KMS-11 (cell line): ENCODE data around the gene ZSWIM9.

Source experiments
- H2AFZ ChIP-seq: fragments of 200-600 bp; sonication (generic); 2 replicates; pipeline ENCODE4 v1.6.1; 2016; ENCODE audit warnings: antibody characterized with exemption, mixed run types, low read depth
- H3K27ac ChIP-seq: fragments of 200-600 bp; sonication (generic); 2 replicates; pipeline ENCODE4 v1.6.1; 2016; ENCODE audit warnings: mild to moderate bottlenecking, mixed run types
- H3K27me3 ChIP-seq: fragments of 200-600 bp; sonication (generic); 2 replicates; pipeline ENCODE4 v1.6.1; 2017; ENCODE audit warnings: mild to moderate bottlenecking, low read depth, mixed run types, moderate library complexity; ENCODE audit not compliant: insufficient read depth
- H3K36me3 ChIP-seq: fragments of 200-600 bp; sonication (generic); 2 replicates; pipeline ENCODE4 v1.6.1; 2017; ENCODE audit warnings: mild to moderate bottlenecking, mixed run types; ENCODE audit not compliant: insufficient read depth
- H3K4me1 ChIP-seq: fragments of 200-600 bp; sonication (generic); 2 replicates; pipeline ENCODE4 v1.6.1; 2016; ENCODE audit warnings: mild to moderate bottlenecking, low read depth, mixed run types; ENCODE audit not compliant: poor library complexity, severe bottlenecking
- H3K4me2 ChIP-seq: fragments of 200-600 bp; sonication (generic); 2 replicates; pipeline ENCODE4 v1.7.0; 2016; ENCODE audit warnings: mild to moderate bottlenecking, mixed run types
- H3K4me3 ChIP-seq: fragments of 200-600 bp; sonication (generic); IDR thresholded peaks from 2 replicates; pipeline ENCODE4 v1.6.1; 2017; ENCODE audit warnings: low read depth, low read length, mixed read lengths; ENCODE audit not compliant: insufficient read depth
- H3K79me2 ChIP-seq: fragments of 200-600 bp; sonication (generic); 2 replicates; pipeline ENCODE4 v1.6.1; 2016; ENCODE audit warnings: low read depth, mixed run types; ENCODE audit not compliant: insufficient read depth
- H3K9ac ChIP-seq: fragments of 200-600 bp; sonication (generic); 2 replicates; pipeline ENCODE4 v1.6.1; 2016; ENCODE audit warnings: mild to moderate bottlenecking, mixed run types
- H4K20me1 ChIP-seq: fragments of 200-600 bp; sonication (generic); 2 replicates; pipeline ENCODE4 v1.6.1; 2016; ENCODE audit warnings: mild to moderate bottlenecking, mixed run types; ENCODE audit not compliant: insufficient read depth
- TF ChIP-seq, protein P1 (sequence below): fragments of 200-600 bp; sonication (generic); conservative IDR thresholded peaks from 2 replicates; pipeline ENCODE4 v1.6.1; 2017; ENCODE audit warnings: low read depth, mild to moderate bottlenecking, antibody characterized with exemption, low read length, moderate library complexity, mixed read lengths

Gene ZSWIM9

DNA sequence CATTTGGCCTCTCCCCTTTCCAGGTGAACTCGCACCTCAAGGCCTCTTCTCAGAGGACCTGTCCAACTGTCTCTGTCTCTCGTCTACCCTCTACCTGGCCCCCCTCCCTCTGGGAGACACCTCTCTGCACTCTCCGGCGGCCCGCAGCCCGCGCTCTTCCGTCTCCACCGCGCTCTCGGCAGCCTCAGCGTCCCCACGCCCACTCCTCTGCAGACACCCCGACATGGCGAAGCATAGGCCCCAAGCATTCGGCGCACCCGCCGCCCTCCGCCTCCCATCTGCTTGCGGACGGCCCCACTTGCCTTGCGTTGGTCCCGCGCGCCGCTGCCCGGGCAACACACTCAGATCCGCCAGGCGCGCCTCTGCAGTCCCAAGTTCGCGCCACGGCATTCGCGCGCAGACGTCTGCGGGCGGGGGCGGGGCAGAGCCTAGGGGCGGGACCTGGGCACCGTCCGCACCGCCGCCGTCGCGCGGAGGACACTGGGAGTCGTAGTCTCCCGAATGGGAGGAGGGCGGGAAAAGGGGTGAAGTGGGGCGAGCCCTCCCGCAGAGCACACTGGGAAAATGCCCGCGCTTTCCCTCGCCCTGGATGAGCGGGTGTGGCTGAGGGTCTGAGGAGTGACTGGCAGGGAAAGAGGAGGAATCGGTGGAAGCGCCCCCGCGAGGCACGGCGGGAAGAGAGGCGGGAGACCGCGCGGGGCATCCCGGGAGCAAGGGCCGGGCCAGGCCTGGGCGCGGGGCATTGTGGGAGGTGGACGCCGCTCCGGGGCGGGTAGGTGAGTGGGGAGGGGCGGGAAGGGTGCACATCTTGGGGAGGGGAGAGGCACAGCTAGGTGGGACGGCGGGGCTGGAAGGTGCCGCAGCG, at the start of gene ZSWIM9, which contains the start of gene LIG1:
ZSWIM9 (plus strand) TSS at position 742 of the 865 bp plus-strand sequence. CDS start 1,123 bp downstream, outside the sequence.
LIG1 (minus strand) TSS at position 406 of the 865 bp plus-strand sequence. CDS start 4,778 bp downstream, outside the sequence.
- Histone ChIP-seq H3K4me3 (peak within 1 kb of the TSS; percentile 39), H3K27ac (peak within 1 kb of the TSS; percentile 78), H3K27me3 (no peaks in the 10 kb centered on the region), H3K4me2 (peak within 1 kb of the TSS; percentile 77), H3K4me1 (peaks cover 23% of the 10 kb centered on the region), H2AFZ (peak within 1 kb of the TSS; percentile 99), H3K36me3 (no peaks in the 10 kb centered on the region), H3K79me2 (peaks cover 24% of the 10 kb centered on the region; the same call in 1 of the 2 replicates), H3K9ac (peak within 1 kb of the TSS; percentile 84), H4K20me1 (no peaks in the 10 kb centered on the region)
- TF ChIP-seq, protein P1, sequence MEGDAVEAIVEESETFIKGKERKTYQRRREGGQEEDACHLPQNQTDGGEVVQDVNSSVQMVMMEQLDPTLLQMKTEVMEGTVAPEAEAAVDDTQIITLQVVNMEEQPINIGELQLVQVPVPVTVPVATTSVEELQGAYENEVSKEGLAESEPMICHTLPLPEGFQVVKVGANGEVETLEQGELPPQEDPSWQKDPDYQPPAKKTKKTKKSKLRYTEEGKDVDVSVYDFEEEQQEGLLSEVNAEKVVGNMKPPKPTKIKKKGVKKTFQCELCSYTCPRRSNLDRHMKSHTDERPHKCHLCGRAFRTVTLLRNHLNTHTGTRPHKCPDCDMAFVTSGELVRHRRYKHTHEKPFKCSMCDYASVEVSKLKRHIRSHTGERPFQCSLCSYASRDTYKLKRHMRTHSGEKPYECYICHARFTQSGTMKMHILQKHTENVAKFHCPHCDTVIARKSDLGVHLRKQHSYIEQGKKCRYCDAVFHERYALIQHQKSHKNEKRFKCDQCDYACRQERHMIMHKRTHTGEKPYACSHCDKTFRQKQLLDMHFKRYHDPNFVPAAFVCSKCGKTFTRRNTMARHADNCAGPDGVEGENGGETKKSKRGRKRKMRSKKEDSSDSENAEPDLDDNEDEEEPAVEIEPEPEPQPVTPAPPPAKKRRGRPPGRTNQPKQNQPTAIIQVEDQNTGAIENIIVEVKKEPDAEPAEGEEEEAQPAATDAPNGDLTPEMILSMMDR, result 0 out of 2 replicates have a peak, but pooled peaks have one; percentile 28

DNA sequence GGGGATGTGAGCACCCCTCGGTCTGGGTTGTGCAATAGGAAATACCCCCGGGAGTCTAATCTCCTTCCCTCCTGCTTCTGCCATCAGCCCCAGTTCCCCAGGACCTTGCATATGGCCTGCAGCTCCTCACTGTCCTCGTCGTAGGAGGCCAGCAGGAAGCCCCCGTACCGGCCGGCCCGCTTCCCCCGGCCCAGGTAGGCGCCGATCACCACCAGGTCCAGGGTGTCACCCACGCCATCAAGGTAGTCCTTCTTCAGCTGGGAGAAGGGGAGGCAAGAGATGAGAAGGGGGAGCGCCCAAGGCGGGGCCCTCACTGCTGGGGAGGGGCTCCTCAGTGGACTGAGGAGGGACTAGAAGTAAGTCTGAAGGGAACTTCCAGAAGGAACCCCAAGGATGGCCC, 49.4 kb upstream of the ZSWIM9 start:
- no peak overlapping the region for H3K9ac ChIP-seq
- H4K20me1 ChIP-seq, result no peaks in the 10 kb centered on the region
- TF ChIP-seq, protein P1, result no peak
- peaks cover 7% of the 10 kb centered on the region for H3K4me1 ChIP-seq
- no peaks in the 10 kb centered on the region for H3K27me3 ChIP-seq
- no peak overlapping the region for H2AFZ ChIP-seq
- H3K36me3 ChIP-seq, result no peaks in the 10 kb centered on the region; the same call in 1 of the 2 replicates
- H3K27ac ChIP-seq, result no peak overlapping the region
- no peak overlapping the region for H3K4me2 ChIP-seq
- no peaks in the 10 kb centered on the region for H3K79me2 ChIP-seq
- no peak overlapping the region for H3K4me3 ChIP-seq

DNA sequence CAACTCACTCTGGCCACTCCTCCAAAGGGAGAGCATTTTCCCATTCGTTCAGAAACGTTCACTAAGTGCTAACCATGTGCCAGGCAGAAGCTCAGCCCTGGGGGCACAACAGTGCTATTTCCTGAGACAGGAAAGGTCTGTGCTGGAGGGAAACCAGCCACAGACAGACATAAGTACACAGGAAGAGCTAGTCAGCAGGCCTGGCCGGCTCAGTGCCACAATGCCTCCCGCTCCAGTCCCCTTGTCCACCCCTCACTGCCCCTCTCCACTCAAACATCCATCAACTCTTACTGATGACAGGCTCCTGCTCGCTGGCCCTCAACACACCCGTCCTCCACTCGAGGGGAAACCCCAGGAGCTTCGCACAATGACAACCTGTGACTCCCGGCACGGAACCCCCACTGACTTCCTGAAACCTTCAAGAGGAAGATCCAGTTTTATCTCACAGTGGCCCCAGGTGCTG, 48.5 kb upstream of the ZSWIM9 start:
- no peak overlapping the region for H3K27ac ChIP-seq

DNA sequence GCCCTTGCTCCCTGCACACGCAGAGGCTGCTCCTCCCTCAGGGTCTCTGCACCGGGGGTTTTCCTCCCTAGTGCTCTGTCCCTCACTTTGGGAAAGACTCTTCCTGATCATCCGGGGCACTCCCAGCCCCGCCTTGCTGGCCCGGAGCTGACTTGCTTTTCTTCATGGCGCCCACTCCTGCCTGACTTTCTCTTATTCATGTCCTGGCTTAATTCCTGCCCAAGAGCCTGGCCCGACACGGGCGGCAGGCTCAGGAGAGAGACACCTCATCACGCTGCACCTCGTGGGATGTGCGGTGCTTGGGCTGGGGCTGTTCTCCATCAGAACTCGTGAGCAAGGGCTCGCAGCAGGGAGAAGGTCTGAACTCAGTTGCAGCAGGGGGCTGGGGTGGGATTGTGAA, 48.1 kb upstream of the ZSWIM9 start:
- Histone ChIP-seq H3K4me2 (no peak overlapping the region), H2AFZ (no peak overlapping the region), H3K27ac (no peak overlapping the region), H3K36me3 (no peaks in the 10 kb centered on the region; the same call in 1 of the 2 replicates), H3K9ac (no peak overlapping the region), H3K27me3 (no peaks in the 10 kb centered on the region), H3K4me3 (no peak overlapping the region), H3K79me2 (no peaks in the 10 kb centered on the region), H3K4me1 (peaks cover 7% of the 10 kb centered on the region), H4K20me1 (no peaks in the 10 kb centered on the region)
- TF ChIP-seq, protein P1, result no peak

More for the DNA sequence above, 48.5 kb upstream of the ZSWIM9 start:
- H3K9ac ChIP-seq, result no peak overlapping the region
- H3K4me1 ChIP-seq, result peaks cover 7% of the 10 kb centered on the region
- H3K4me3 ChIP-seq, result no peak overlapping the region
- no peak overlapping the region for H2AFZ ChIP-seq
- no peaks in the 10 kb centered on the region for H4K20me1 ChIP-seq
- no peak overlapping the region for H3K4me2 ChIP-seq
- TF ChIP-seq, protein P1, result no peak
- no peaks in the 10 kb centered on the region; the same call in 1 of the 2 replicates for H3K36me3 ChIP-seq
- H3K27me3 ChIP-seq, result no peaks in the 10 kb centered on the region
- no peaks in the 10 kb centered on the region for H3K79me2 ChIP-seq
